HG03571 (cell line): ENCODE results near the gene EIF2D.
"Not testable (repeated sequence)": the region's sequence is repeated elsewhere in the genome, so short reads cannot be mapped to it uniquely, and the experiment has no call there.

ENCODE experiments used
- ATAC-seq: cut with Tn5 transposase; IDR thresholded peaks from one replicate; pipeline ENCODE4 v1.9.1; 2021; ENCODE audit not compliant: unreplicated experiment

Gene EIF2D

GRCh38 chr1:206589206-206589605, 23.1 kb downstream of the EIF2D start:
- no peak for ATAC-seq

GRCh38 chr1:206588492-206588891, 23.8 kb downstream of the EIF2D start:
- ATAC-seq, result no peak

GRCh38 chr1:206587904-206588303, 24.4 kb downstream of the EIF2D start:
- no peak for ATAC-seq

DNA sequence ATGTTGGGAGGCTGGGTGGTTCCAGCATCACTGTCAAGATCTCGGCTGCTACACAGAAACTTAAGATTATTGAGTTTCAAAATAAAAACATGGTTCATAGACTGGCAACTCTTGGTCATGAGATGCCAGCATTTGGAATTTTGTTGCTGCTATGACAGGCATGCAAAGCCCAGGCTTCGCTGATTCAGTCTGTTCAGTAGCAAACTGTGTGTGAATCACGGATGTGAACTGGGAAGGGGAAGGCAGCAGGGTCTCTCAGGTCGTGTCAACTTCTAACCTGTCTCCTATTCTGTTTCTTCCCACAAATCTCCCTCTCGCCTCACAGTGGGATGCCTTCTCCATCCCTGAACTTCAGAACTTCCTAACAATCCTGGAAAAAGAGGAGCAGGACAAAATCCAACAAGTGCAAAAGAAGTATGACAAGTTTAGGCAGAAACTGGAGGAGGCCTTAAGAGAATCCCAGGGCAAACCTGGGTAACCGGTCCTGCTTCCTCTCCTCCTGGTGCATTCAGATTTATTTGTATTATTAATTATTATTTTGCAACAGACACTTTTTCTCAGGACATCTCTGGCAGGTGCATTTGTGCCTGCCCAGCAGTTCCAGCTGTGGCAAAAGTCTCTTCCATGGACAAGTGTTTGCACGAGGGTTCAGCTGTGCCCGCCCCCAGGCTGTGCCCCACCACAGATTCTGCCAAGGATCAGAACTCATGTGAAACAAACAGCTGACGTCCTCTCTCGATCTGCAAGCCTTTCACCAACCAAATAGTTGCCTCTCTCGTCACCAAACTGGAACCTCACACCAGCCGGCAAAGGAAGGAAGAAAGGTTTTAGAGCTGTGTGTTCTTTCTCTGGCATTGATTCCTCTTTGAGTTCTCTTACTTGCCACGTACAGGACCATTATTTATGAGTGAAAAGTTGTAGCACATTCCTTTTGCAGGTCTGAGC, 25.5 kb downstream of the EIF2D start:
- no peak for ATAC-seq

DNA sequence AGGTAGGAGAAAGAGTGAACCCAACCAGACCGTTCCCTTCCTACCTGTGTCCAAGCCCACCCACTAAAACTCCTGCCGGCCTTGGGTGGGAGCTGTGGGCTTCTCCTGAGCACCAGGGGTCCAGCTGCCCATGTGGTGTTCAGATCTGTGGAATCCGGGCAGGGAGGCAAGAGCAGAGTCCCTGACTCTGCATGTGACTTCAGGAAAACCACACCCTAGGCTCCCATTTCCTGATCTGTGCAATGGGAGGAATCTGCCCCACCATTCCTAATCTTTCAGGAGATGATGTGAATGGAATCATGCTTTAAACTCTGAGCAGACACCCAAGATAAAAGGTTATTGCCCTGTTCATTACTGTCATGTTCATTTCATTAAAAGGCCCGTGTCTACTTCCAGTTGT, 27.6 kb downstream of the EIF2D start:
- no peak for ATAC-seq

DNA sequence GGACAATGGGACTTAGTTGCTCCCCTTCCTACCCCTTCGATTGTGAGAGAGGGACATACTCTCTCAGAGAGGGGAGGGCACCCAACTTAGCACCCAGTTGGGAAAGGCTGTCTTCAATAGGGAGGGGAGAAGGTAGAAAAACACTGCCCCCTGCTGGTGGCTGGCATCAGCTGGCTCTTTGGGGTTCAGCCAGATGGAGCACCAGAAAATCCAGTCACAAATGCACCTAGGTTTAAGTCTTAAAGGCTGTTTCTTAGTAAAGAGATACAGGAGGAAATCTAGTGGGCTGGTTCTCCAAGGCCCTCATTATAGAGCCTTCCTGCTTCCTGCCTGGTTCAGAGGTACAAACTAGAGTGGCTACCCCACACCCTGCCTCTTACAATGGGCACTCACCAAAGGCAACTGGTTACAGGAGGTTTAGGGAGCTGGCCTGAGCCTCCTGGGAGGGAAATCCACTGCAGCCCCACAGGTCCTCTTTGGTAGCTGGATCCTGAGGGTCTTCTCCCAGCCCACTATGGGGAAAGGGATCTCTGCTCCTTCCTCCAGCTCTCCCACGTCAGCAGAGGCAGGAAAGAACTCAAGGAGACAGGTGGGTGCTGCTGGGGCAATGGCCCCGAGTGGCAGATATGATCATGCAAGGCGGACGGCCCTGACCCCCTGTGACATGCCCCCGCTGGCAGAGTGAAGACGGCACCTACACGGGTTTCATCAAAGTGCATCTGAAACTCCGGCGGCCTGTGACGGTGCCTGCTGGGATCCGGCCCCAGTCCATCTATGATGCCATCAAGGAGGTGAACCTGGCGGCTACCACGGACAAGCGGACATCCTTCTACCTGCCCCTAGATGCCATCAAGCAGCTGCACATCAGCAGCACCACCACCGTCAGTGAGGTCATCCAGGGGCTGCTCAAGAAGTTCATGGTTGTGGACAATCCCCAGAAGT, 28.3 kb downstream of the EIF2D start:
- ATAC-seq, result no peak

- no peak for ATAC-seq
These were observed 29.1 kb downstream of the EIF2D start for GRCh38 chr1:206582971-206583706.

- ATAC-seq, result no peak
These were observed 29.7 kb downstream of the EIF2D start for GRCh38 chr1:206582537-206582936.

- ATAC-seq, result no peak
These were observed 30.7 kb downstream of the EIF2D start for GRCh38 chr1:206581571-206581981.

- not testable (repeated sequence) for ATAC-seq
These were observed 31.2 kb downstream of the EIF2D start for GRCh38 chr1:206581114-206581497.

- no peak for ATAC-seq
These were observed 31.7 kb downstream of the EIF2D start for GRCh38 chr1:206580438-206581113.

GRCh38 chr1:206579747-206580437, 32.4 kb downstream of the EIF2D start:
- ATAC-seq, result peak; percentile 80

GRCh38 chr1:206578978-206579374, 33.3 kb downstream of the EIF2D start:
- ATAC-seq, result no peak

GRCh38 chr1:206578068-206578977, 33.9 kb downstream of the EIF2D start:
- ATAC-seq, result no peak

- ATAC-seq, result no peak
These were observed 34.6 kb downstream of the EIF2D start for GRCh38 chr1:206577626-206578025.

- ATAC-seq, result no peak
These were observed 36.1 kb downstream of the EIF2D start for GRCh38 chr1:206575894-206576737.

DNA sequence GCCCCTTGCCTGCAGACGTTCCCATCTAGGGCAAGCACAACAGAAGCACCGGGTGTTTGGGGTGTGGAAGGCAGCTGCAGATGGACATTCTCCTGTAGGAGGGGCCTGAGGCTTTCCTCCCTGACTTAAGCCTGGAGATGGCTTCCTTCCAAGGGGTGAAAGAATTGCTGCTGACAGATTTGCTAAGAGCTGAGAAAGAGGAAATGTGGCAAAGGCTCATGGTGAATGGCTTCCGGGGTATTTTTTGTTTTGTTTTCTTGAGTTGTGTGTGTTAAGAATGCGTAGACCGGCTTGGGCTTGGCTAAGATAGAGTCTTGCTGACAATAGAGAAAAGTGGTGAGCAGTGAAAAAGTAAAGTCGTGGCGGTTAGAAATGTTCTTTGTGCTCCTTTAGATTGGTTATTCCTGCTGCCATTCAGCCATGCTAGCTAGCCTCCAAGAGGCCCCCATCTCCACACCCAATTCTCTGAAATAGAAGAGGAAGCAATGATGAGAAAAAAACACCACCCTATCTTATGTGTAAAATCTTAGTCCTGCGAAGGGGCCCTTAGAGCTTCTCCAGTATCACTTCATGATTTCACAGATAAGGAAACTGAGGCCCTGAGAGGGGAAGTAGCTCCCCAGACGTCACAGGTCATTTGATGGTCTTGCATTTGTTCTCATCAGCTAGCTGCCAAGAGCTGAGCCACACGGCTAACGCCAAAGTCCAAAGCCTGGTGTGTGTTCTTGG, 36.9 kb downstream of the EIF2D start:
- ATAC-seq, result no peak
